Activated naive CD4-positive, alpha-beta T cell treated with anti-CD3 and anti-CD28 coated beads, Interleukin-2, amount 50 U/mL, for 72 hours (primary cell): Measurements from ENCODE around the gene MEI4. TPM values are rescaled to one million over a fixed set of nuclear protein-coding genes. Genes with fewer than 3 reads are reported as not detected.
"Not testable (repeated sequence)": the region's sequence is repeated elsewhere in the genome, so short reads cannot be mapped to it uniquely, and the experiment has no call there.

Experiments
- ATAC-seq, 2 donors: fragments of 150-1000 bp; cut with Tn5 transposase; 2 replicates each; pipeline ENCODE4 v1.10.0; 2021; ENCODE audit warnings: mild to moderate bottlenecking in 2 of 2, moderate library complexity in 2 of 2
- DNase-seq, 2 donors: peaks; one replicate each; pipeline ENCODE4 v3.0.0; 2021 to 2022; ENCODE audit warnings: low spot score in 2 of 2
- H3K27ac Mint-ChIP-seq, 2 donors: one replicate each; pipeline ENCODE4 v1.8.0; 2022; ENCODE audit warnings: mild to moderate bottlenecking in 2 of 2, mixed read lengths in 2 of 2
- H3K36me3 Mint-ChIP-seq, 2 donors: one replicate each; pipeline ENCODE4 v1.8.0; 2022; ENCODE audit warnings: mixed read lengths in 2 of 2
- H3K9me3 Mint-ChIP-seq, 2 donors: one replicate each; pipeline ENCODE4 v1.8.0; 2022; ENCODE audit warnings: mixed read lengths in 2 of 2
- total RNA-seq, 2 donors: library from RNA; stranded (reverse); gene quantifications; one replicate each; pipeline ENCODE4 v1.2.3, GENCODE V29; 2022

Gene MEI4
- total RNA-seq, 2 donors from 2014 or later: not detected

- ATAC-seq (no peak), DNase-seq (no peak)
- Mint-ChIP-seq H3K27ac (no peak overlapping the region), H3K36me3 (no peaks in the 10 kb centered on the region), H3K9me3 (peaks cover 7 to 8% of the 10 kb centered on the region in 2 donors)
Observed at GRCh38 chr6:77764364-77764763, 111.5 kb downstream of the MEI4 start.

GRCh38 chr6:77773157-77773822 is 120.5 kb downstream of the MEI4 start:
- peaks cover 4 to 34% of the 10 kb centered on the region in 2 donors for H3K9me3 Mint-ChIP-seq
- no peak for DNase-seq
- no peak overlapping the region for H3K27ac Mint-ChIP-seq
- H3K36me3 Mint-ChIP-seq: peaks cover 0 to 8% of the 10 kb centered on the region in 2 donors
- no peak for ATAC-seq

- peaks cover 0 to 8% of the 10 kb centered on the region in 2 donors for H3K36me3 Mint-ChIP-seq
- no peak overlapping the region for H3K27ac Mint-ChIP-seq
- ATAC-seq (no peak), DNase-seq (no peak)
- H3K9me3 Mint-ChIP-seq: peaks cover 8 to 34% of the 10 kb centered on the region in 2 donors
Observed at GRCh38 chr6:77774457-77774856, 121.6 kb downstream of the MEI4 start.

- H3K27ac Mint-ChIP-seq: no peak overlapping the region
Observed at GRCh38 chr6:77776441-77776840, 123.6 kb downstream of the MEI4 start.

GRCh38 chr6:77778527-77778926 is 125.7 kb downstream of the MEI4 start:
- no peak for ATAC-seq
- Mint-ChIP-seq H3K27ac (no peak overlapping the region), H3K36me3 (no peaks in the 10 kb centered on the region), H3K9me3 (peaks cover 8 to 10% of the 10 kb centered on the region in 2 donors)
- DNase-seq: no peak

More at GRCh38 chr6:77776441-77776840, 123.6 kb downstream of the MEI4 start:
- no peak for DNase-seq
- no peaks in the 10 kb centered on the region for H3K36me3 Mint-ChIP-seq
- no peak for ATAC-seq
- H3K9me3 Mint-ChIP-seq: peaks cover 8 to 19% of the 10 kb centered on the region in 2 donors

- Mint-ChIP-seq H3K27ac (no peak overlapping the region), H3K36me3 (no peaks in the 10 kb centered on the region), H3K9me3 (peaks cover 3 to 10% of the 10 kb centered on the region in 2 donors)
- DNase-seq (no peak), ATAC-seq (no peak)
Observed at GRCh38 chr6:77786935-77787629, 134.2 kb downstream of the MEI4 start.

GRCh38 chr6:77796824-77797809 is 144.3 kb downstream of the MEI4 start:
- Mint-ChIP-seq H3K27ac (no peak overlapping the region), H3K36me3 (peaks cover 0 to 15% of the 10 kb centered on the region in 2 donors), H3K9me3 (peaks cover 21 to 34% of the 10 kb centered on the region in 2 donors)
- DNase-seq: peak in 1 of 2 donors; percentile 38
- no peak for ATAC-seq

GRCh38 chr6:77812304-77812703 is 159.5 kb downstream of the MEI4 start:
- ATAC-seq (no peak), DNase-seq (no peak)
- Mint-ChIP-seq H3K36me3 (no peaks in the 10 kb centered on the region), H3K9me3 (peaks cover 5 to 9% of the 10 kb centered on the region in 2 donors), H3K27ac (no peak overlapping the region)

GRCh38 chr6:77813090-77813489 is 160.3 kb downstream of the MEI4 start:
- DNase-seq: no peak
- peaks cover 5 to 9% of the 10 kb centered on the region in 2 donors for H3K9me3 Mint-ChIP-seq
- H3K27ac Mint-ChIP-seq: no peak overlapping the region
- no peaks in the 10 kb centered on the region for H3K36me3 Mint-ChIP-seq
- no peak for ATAC-seq

- H3K27ac Mint-ChIP-seq: no peak overlapping the region
- DNase-seq: no peak
- ATAC-seq: no peak
- H3K36me3 Mint-ChIP-seq: no peaks in the 10 kb centered on the region
- peaks cover 0 to 2% of the 10 kb centered on the region in 2 donors for H3K9me3 Mint-ChIP-seq
Observed at GRCh38 chr6:77814119-77814518, 161.3 kb downstream of the MEI4 start.

- DNase-seq (no peak), ATAC-seq (no peak)
- H3K9me3 Mint-ChIP-seq: peaks cover 0 to 2% of the 10 kb centered on the region in 2 donors
- no peak overlapping the region for H3K27ac Mint-ChIP-seq
- no peaks in the 10 kb centered on the region for H3K36me3 Mint-ChIP-seq
Observed at GRCh38 chr6:77815531-77815930, 162.7 kb downstream of the MEI4 start.

- ATAC-seq (no peak), DNase-seq (no peak)
- Mint-ChIP-seq H3K27ac (no peak overlapping the region), H3K36me3 (no peaks in the 10 kb centered on the region), H3K9me3 (peaks cover 0 to 3% of the 10 kb centered on the region in 2 donors)
Observed at GRCh38 chr6:77816766-77817270, 164.0 kb downstream of the MEI4 start.

GRCh38 chr6:77822265-77822664 is 169.4 kb downstream of the MEI4 start:
- no peaks in the 10 kb centered on the region for H3K36me3 Mint-ChIP-seq
- H3K27ac Mint-ChIP-seq: no peak overlapping the region
- ATAC-seq: no peak
- no peak for DNase-seq
- H3K9me3 Mint-ChIP-seq: peaks cover 0 to 3% of the 10 kb centered on the region in 2 donors

GRCh38 chr6:77825204-77825603 is 172.4 kb downstream of the MEI4 start:
- Mint-ChIP-seq H3K27ac (no peak overlapping the region), H3K36me3 (no peaks in the 10 kb centered on the region), H3K9me3 (peaks cover 0 to 3% of the 10 kb centered on the region in 2 donors)
- ATAC-seq (no peak), DNase-seq (no peak)

GRCh38 chr6:77829736-77830135 is 176.9 kb downstream of the MEI4 start:
- H3K27ac Mint-ChIP-seq: no peak overlapping the region
- no peak for ATAC-seq
- peaks cover 0 to 8% of the 10 kb centered on the region in 2 donors for H3K9me3 Mint-ChIP-seq

GRCh38 chr6:77833749-77834148 is 180.9 kb downstream of the MEI4 start:
- H3K36me3 Mint-ChIP-seq, DNase-seq, H3K27ac Mint-ChIP-seq, H3K9me3 Mint-ChIP-seq, ATAC-seq: not testable (repeated sequence)

More at GRCh38 chr6:77829736-77830135, 176.9 kb downstream of the MEI4 start:
- DNase-seq: no peak
- H3K36me3 Mint-ChIP-seq: no peaks in the 10 kb centered on the region
